IPS-15b (cell line): Measurements from ENCODE around the gene PAFAH2.

Experiments used
- H3K27me3 ChIP-seq: one replicate; pipeline ENCODE4 v1.6.1; 2013; ENCODE audit warnings: low read length; ENCODE audit not compliant: control insufficient read depth, insufficient read depth
- H3K36me3 ChIP-seq: one replicate; pipeline ENCODE4 v1.6.1; 2013; ENCODE audit warnings: low read length; ENCODE audit not compliant: control insufficient read depth, insufficient read depth
- H3K4me1 ChIP-seq: one replicate; pipeline ENCODE4 v1.6.1; 2013; ENCODE audit warnings: mild to moderate bottlenecking, low read length; ENCODE audit not compliant: control insufficient read depth, insufficient read depth
- H3K4me3 ChIP-seq: one replicate; pipeline ENCODE4 v1.5.1; 2013; ENCODE audit warnings: low read depth, low read length
- H3K9ac ChIP-seq: one replicate; pipeline ENCODE4 v1.6.1; 2013; ENCODE audit warnings: low read depth, mild to moderate bottlenecking, low read length
- H3K9me3 ChIP-seq: one replicate; pipeline ENCODE4 v1.6.1; 2013; ENCODE audit warnings: mild to moderate bottlenecking, low read length; ENCODE audit not compliant: control insufficient read depth, insufficient read depth

Gene PAFAH2

GRCh38 chr1:25914074-25914995 lies 83.5 kb downstream of the PAFAH2 start:
- Histone ChIP-seq H3K4me3 (no peak overlapping the region), H3K9ac (no peak overlapping the region), H3K36me3 (no peaks in the 10 kb centered on the region), H3K27me3 (peaks cover under 1% of the 10 kb centered on the region), H3K9me3 (no peaks in the 10 kb centered on the region), H3K4me1 (peaks cover 2% of the 10 kb centered on the region)

DNA sequence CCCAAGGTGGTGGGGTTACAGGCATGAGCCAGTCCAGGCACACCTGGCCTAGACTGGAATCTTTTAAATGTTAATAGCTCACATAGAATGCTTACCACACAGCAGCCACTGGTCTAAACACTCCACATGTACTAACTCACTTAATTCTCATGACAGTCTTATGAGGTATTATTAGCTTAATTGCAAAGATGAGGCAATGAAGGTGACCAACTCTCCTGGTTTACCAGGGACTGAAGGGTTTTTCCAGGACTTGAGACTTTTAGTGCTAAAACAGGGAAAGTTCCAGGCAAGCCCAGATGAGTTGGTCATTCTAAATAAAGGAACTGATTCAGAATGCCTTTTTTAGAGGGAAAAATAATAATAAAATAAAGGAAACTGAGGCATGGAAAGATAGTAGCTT lies 84.7 kb downstream of the PAFAH2 start:
- H3K4me1 ChIP-seq: peaks cover 2% of the 10 kb centered on the region
- H3K27me3 ChIP-seq: peaks cover 2% of the 10 kb centered on the region
- H3K9me3 ChIP-seq: no peaks in the 10 kb centered on the region
- H3K9ac ChIP-seq: no peak overlapping the region
- no peaks in the 10 kb centered on the region for H3K36me3 ChIP-seq
- no peak overlapping the region for H3K4me3 ChIP-seq

DNA sequence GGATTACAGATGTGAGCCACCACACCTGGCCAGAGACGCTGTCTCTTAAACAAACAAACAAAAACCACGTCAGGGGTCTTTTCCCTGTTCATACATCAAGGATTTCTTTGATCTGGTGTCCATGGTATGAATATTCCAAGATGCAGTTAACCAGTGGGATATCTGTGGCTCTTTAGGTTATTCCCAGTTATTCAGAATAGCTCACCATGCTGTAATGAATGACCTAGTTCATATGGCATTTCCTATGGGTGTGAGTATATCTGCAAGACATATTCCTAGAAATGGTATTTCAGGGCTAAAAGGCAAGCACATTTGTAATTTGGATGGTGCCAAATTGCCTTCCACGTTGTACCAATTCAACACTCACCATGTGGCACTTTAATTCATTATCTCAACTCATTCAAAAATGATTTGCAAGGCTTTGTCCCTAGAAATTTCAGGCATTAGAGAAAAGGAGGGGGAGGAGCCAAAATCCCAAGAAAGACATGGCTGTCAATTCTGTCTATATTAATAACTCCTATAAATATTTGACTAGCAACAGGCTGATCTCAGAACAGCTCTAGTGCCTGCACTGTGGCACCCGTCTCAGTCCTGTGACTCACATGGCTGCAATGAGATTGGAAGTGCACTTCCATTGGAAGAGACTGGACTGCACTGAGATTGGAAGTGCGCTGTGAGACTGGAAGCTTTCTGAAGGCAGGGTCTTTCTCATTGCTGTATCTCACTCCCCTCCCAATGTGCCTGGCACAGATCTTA lies 85.6 kb downstream of the PAFAH2 start:
- Histone ChIP-seq H3K9ac (no peak overlapping the region), H3K9me3 (no peaks in the 10 kb centered on the region)

DNA sequence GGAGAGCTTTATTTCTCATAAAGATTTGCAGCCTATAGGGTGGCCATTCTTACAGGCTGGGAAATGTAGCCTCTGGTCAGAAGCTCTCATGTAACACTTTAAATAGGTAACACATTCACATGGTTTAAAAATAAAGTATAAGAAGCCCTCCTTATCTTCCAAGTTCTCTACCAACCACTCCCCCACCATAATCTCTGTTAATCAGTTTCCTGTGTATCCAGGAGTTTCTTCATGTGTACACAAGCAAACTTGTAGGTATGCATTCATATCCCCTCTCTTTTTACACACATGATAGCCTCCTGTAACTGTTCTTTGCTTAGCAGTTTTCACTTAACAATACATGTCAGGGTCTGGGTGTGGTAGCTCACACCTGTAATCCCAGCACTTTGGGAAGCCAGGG lies 86.7 kb downstream of the PAFAH2 start:
- H3K36me3 ChIP-seq: no peaks in the 10 kb centered on the region
- H3K9me3 ChIP-seq: no peaks in the 10 kb centered on the region
- no peak overlapping the region for H3K9ac ChIP-seq
- peaks cover 2% of the 10 kb centered on the region for H3K27me3 ChIP-seq
- peaks cover 4% of the 10 kb centered on the region for H3K4me1 ChIP-seq
- H3K4me3 ChIP-seq: no peak overlapping the region

More for the DNA sequence above, 85.6 kb downstream of the PAFAH2 start:
- Histone ChIP-seq H3K36me3 (no peaks in the 10 kb centered on the region), H3K4me1 (no peaks in the 10 kb centered on the region), H3K27me3 (peaks cover 2% of the 10 kb centered on the region), H3K4me3 (no peak overlapping the region)
